ACC112 (cell line): ENCODE measurements around the gene NUFIP2.

Source experiments
- H2AFZ ChIP-seq: fragments of 200-600 bp; sonication (generic); one replicate; pipeline ENCODE4 v1.6.0; 2017; ENCODE audit warnings: antibody characterized with exemption, low read length; ENCODE audit not compliant: unreplicated experiment
- H3K27ac ChIP-seq: fragments of 200-600 bp; sonication (generic); 2 replicates; pipeline ENCODE4 v1.5.1; 2014; ENCODE audit warnings: low read depth, mild to moderate bottlenecking, antibody characterized with exemption, low read length, moderate library complexity
- H3K27me3 ChIP-seq: fragments of 200-600 bp; sonication (generic); 2 replicates; pipeline ENCODE4 v1.6.1; 2014; ENCODE audit warnings: mild to moderate bottlenecking, antibody characterized with exemption, low read length, moderate library complexity, mixed read lengths; ENCODE audit not compliant: insufficient read depth
- H3K36me3 ChIP-seq: fragments of 200-600 bp; sonication (generic); 2 replicates; pipeline ENCODE4 v1.6.1; 2016; ENCODE audit warnings: mild to moderate bottlenecking, antibody characterized with exemption, low read length, moderate library complexity, mixed read lengths; ENCODE audit not compliant: insufficient read depth
- H3K4me1 ChIP-seq: fragments of 200-600 bp; sonication (generic); one replicate; pipeline ENCODE4 v1.6.1; 2016; ENCODE audit warnings: low read length, mixed read lengths; ENCODE audit not compliant: insufficient read depth, unreplicated experiment, control insufficient read depth
- H3K4me3 ChIP-seq: fragments of 200-600 bp; sonication (generic); 2 replicates; pipeline ENCODE4 v1.5.1; 2014; ENCODE audit warnings: mild to moderate bottlenecking, low read depth, low read length
- H3K79me2 ChIP-seq: fragments of 200-600 bp; sonication (generic); one replicate; pipeline ENCODE4 v1.6.0; 2016; ENCODE audit warnings: low read length; ENCODE audit not compliant: control insufficient read depth, unreplicated experiment, insufficient read depth

NUFIP2 gene

DNA sequence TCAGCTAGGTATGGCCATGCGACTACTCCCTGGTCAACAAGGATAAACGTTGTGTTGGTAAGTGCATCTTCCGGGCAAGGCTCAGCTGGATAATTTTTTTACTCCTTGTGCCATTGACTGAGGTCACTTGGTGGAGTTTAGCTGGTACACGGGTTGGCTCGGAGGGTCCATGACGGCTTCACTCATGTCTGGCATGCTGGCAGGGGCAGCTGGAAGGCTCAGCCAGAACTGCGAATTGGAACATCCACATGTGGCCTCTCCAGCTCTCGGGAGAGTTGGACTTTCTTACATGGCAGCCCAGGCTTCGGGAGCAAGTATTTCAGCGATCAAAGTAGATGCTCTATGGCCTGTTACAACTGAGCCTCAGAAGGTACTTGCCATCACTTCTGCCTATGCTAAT, 78.8 kb downstream of the NUFIP2 start:
- Histone ChIP-seq H3K27ac (no peak overlapping the region), H3K79me2 (no peaks in the 10 kb centered on the region), H3K4me3 (no peak overlapping the region), H2AFZ (no peak overlapping the region), H3K36me3 (no peaks in the 10 kb centered on the region), H3K27me3 (no peaks in the 10 kb centered on the region), H3K4me1 (peaks cover 13% of the 10 kb centered on the region)

GRCh38 chr17:29214215-29215146, 79.5 kb downstream of the NUFIP2 start:
- H3K4me3 ChIP-seq: no peak overlapping the region
- no peak overlapping the region for H3K27ac ChIP-seq
- no peaks in the 10 kb centered on the region for H3K79me2 ChIP-seq
- no peaks in the 10 kb centered on the region for H3K27me3 ChIP-seq
- H2AFZ ChIP-seq: no peak overlapping the region
- H3K36me3 ChIP-seq: no peaks in the 10 kb centered on the region
- peaks cover 13% of the 10 kb centered on the region for H3K4me1 ChIP-seq

DNA sequence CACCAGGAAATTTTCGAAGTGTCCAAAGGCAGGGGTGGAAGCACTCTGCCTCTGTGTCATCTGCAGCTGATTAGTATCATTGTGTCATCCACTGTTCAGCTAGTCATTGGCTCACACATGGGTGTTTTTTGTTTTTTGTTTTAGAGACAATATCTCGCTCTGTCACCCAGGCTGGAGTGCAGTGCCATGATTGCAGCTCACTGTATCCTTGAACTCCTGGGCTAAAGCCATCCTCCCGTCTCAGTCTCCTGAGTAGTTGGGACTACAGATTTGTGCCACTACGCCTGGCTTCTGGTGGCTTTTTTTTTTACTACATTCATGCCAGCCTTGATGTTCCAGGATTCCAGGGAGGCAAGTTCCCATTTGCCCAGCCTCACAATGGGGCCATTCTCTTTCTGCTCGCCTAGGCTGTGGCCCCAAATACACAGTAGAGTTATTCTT, 81.2 kb downstream of the NUFIP2 start:
- Histone ChIP-seq H3K27ac (no peak overlapping the region), H2AFZ (no peak overlapping the region), H3K79me2 (no peaks in the 10 kb centered on the region), H3K36me3 (no peaks in the 10 kb centered on the region), H3K4me1 (peaks cover 9% of the 10 kb centered on the region), H3K4me3 (no peak overlapping the region), H3K27me3 (no peaks in the 10 kb centered on the region)

GRCh38 chr17:29212094-29212631, 81.8 kb downstream of the NUFIP2 start:
- Histone ChIP-seq H2AFZ (no peak overlapping the region), H3K36me3 (no peaks in the 10 kb centered on the region), H3K4me3 (no peak overlapping the region)

DNA sequence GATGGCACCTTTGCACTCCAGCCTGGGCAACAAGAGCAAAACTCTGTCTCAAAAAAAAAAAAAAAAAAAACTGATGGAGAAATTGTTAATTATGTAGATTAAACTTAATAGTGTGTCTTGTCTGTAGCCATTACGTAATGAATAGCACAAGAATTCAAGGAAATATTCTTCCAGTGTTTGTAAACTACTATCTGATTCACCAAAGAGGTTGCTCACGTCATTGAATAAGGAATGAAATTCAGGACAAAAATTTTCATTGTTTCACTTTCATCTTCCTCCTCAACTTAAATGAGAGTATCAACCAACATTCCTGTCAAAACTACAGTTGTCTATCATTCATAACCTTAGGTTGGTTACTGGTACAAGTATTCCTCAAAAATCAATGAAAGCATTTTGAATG, 83.1 kb downstream of the NUFIP2 start:
- H2AFZ ChIP-seq: no peak overlapping the region
- no peaks in the 10 kb centered on the region for H3K27me3 ChIP-seq
- H3K27ac ChIP-seq: no peak overlapping the region
- peaks cover 5% of the 10 kb centered on the region for H3K4me1 ChIP-seq
- no peaks in the 10 kb centered on the region for H3K79me2 ChIP-seq
- no peak overlapping the region for H3K4me3 ChIP-seq
- no peaks in the 10 kb centered on the region for H3K36me3 ChIP-seq

More at GRCh38 chr17:29212094-29212631, 81.8 kb downstream of the NUFIP2 start:
- peaks cover 9% of the 10 kb centered on the region for H3K4me1 ChIP-seq
- H3K79me2 ChIP-seq: no peaks in the 10 kb centered on the region
- H3K27ac ChIP-seq: no peak overlapping the region
- no peaks in the 10 kb centered on the region for H3K27me3 ChIP-seq

- H3K4me3 ChIP-seq: no peak overlapping the region
- H2AFZ ChIP-seq: no peak overlapping the region
- H3K79me2 ChIP-seq: no peaks in the 10 kb centered on the region
- H3K27me3 ChIP-seq: no peaks in the 10 kb centered on the region
- H3K36me3 ChIP-seq: no peaks in the 10 kb centered on the region
- H3K4me1 ChIP-seq: no peaks in the 10 kb centered on the region
- H3K27ac ChIP-seq: no peak overlapping the region
Observed at GRCh38 chr17:29209073-29209472, 84.9 kb downstream of the NUFIP2 start.

- H2AFZ ChIP-seq: no peak overlapping the region
- no peaks in the 10 kb centered on the region for H3K4me1 ChIP-seq
- no peaks in the 10 kb centered on the region for H3K27me3 ChIP-seq
- H3K79me2 ChIP-seq: no peaks in the 10 kb centered on the region
- H3K36me3 ChIP-seq: no peaks in the 10 kb centered on the region
- H3K4me3 ChIP-seq: no peak overlapping the region
- H3K27ac ChIP-seq: no peak overlapping the region
Observed at GRCh38 chr17:29207975-29208374, 86.0 kb downstream of the NUFIP2 start.
